Measurements from ENCODE around the gene ANKS1B. TPM values are rescaled to one million over a fixed set of nuclear protein-coding genes. Genes with fewer than 3 reads are reported as not detected.

The ANKS1B gene
- polyA plus RNA-seq, 3 donors: not detected

DNA sequence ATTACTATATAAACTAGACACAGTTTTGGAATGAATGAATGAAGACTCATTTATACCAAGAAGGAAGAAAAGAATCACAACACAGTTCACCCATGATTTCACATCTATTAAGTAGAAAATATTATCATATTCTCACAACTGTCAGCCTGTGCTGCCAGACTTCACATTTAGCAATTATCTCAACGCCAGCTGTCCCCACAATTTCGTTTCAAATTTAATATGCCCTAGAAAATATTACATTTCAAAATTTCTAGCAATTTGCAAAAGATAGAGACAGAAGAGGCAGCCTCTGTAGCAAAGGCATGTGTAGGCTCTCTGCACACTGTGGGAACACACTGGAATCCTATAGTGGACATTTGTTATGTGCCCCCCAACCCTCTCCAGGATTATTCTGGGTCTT, 83.6 kb downstream of the ANKS1B start:
- Histone ChIP-seq H3K4me1 (ENCODE audit: control insufficient read depth in 1 of 2, insufficient read depth in 2 of 2, low read length in 2 of 2) (no peaks in the 10 kb centered on the region), H3K4me3 (replicated peaks in 1 of 3; ENCODE audit: low read depth in 2 of 3, low read length in 3 of 3) (no peak overlapping the region), H3K4me2 (replicated peaks; ENCODE audit: extremely low read depth, low read length, poor library complexity, severe bottlenecking) (no peak overlapping the region), H3K9ac (ENCODE audit: insufficient read depth, low read length, poor library complexity, severe bottlenecking) (no peak overlapping the region), H2AFZ (ENCODE audit: insufficient read depth, low read depth, low read length, poor library complexity, severe bottlenecking) (no peak overlapping the region), H3K9me3 (replicated peaks in 1 of 2; ENCODE audit: control insufficient read depth in 1 of 2, insufficient read depth in 1 of 2, low read length in 2 of 2) (no peaks in the 10 kb centered on the region), H3K27ac (ENCODE audit: low read depth in 1 of 2, low read length in 2 of 2) (no peak overlapping the region), H3K36me3 (replicated peaks in 1 of 2; ENCODE audit: control insufficient read depth in 1 of 2, insufficient read depth in 2 of 2, low read length in 2 of 2) (no peaks in the 10 kb centered on the region), H3K27me3 (ENCODE audit: control insufficient read depth in 2 of 2, insufficient read depth in 2 of 2, low read length in 2 of 2) (no peaks in the 10 kb centered on the region), H3K79me2 (ENCODE audit: insufficient read depth, low read length) (no peaks in the 10 kb centered on the region), H4K20me1 (ENCODE audit: insufficient read depth, low read length) (no peaks in the 10 kb centered on the region)
- Mint-ChIP-seq H3K27ac (no peak overlapping the region), H3K36me3 (no peaks in the 10 kb centered on the region), H3K27me3 (ENCODE audit: low read depth in 3 of 3) (peaks cover 0 to 1% (median 0%) of the 10 kb centered on the region in 3 donors), H3K9me3 (peaks cover 0 to 5% (median 0%) of the 10 kb centered on the region in 7 donors), H3K4me1 (no peaks in the 10 kb centered on the region), H3K4me3 (no peak overlapping the region)
- 51% methylated on average over 2 of the region's 2 CpGs for WGBS (ENCODE audit: insufficient coverage)
- TF ChIP-seq, protein P1, sequence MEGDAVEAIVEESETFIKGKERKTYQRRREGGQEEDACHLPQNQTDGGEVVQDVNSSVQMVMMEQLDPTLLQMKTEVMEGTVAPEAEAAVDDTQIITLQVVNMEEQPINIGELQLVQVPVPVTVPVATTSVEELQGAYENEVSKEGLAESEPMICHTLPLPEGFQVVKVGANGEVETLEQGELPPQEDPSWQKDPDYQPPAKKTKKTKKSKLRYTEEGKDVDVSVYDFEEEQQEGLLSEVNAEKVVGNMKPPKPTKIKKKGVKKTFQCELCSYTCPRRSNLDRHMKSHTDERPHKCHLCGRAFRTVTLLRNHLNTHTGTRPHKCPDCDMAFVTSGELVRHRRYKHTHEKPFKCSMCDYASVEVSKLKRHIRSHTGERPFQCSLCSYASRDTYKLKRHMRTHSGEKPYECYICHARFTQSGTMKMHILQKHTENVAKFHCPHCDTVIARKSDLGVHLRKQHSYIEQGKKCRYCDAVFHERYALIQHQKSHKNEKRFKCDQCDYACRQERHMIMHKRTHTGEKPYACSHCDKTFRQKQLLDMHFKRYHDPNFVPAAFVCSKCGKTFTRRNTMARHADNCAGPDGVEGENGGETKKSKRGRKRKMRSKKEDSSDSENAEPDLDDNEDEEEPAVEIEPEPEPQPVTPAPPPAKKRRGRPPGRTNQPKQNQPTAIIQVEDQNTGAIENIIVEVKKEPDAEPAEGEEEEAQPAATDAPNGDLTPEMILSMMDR (IDR thresholded peaks at IDR 0.05): no peak
- DNase-seq: no peak
- intact Hi-C loops (cut with micrococcal nuclease): no loop called here

DNA sequence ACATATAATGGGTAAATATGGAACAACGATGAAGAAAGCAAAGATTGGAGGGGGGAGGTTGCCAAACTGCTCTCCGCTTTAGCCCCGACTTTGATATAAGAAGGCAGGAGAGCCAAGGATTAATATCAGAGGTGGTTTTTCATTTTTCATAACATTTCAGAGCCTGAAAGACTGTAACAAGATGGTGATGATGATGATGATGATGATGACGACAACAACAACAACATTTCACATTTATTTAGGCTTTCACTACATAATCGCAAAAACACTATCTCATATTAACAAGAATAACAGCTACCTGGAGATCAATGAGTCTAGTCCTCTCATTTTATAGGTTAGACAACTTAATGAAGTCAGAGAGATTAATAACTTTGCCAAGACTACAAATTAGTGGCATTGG, 86.1 kb downstream of the ANKS1B start:
- Histone ChIP-seq H3K9me3 (replicated peaks in 1 of 2; ENCODE audit: control insufficient read depth in 1 of 2, insufficient read depth in 1 of 2, low read length in 2 of 2) (no peaks in the 10 kb centered on the region), H3K36me3 (replicated peaks in 1 of 2; ENCODE audit: control insufficient read depth in 1 of 2, insufficient read depth in 2 of 2, low read length in 2 of 2) (no peaks in the 10 kb centered on the region), H3K27me3 (ENCODE audit: control insufficient read depth in 2 of 2, insufficient read depth in 2 of 2, low read length in 2 of 2) (no peaks in the 10 kb centered on the region), H4K20me1 (ENCODE audit: insufficient read depth, low read length) (no peaks in the 10 kb centered on the region), H3K4me3 (replicated peaks in 1 of 3; ENCODE audit: low read depth in 2 of 3, low read length in 3 of 3) (no peak overlapping the region), H3K79me2 (ENCODE audit: insufficient read depth, low read length) (no peaks in the 10 kb centered on the region), H3K4me1 (ENCODE audit: control insufficient read depth in 1 of 2, insufficient read depth in 2 of 2, low read length in 2 of 2) (no peaks in the 10 kb centered on the region), H3K9ac (ENCODE audit: insufficient read depth, low read length, poor library complexity, severe bottlenecking) (no peak overlapping the region), H2AFZ (ENCODE audit: insufficient read depth, low read depth, low read length, poor library complexity, severe bottlenecking) (no peak overlapping the region), H3K27ac (ENCODE audit: low read depth in 1 of 2, low read length in 2 of 2) (no peak overlapping the region), H3K4me2 (replicated peaks; ENCODE audit: extremely low read depth, low read length, poor library complexity, severe bottlenecking) (no peak overlapping the region)
- no peak overlapping the region for H3K4me3 Mint-ChIP-seq
- no peaks in the 10 kb centered on the region for H3K36me3 Mint-ChIP-seq
- peaks cover 0 to 1% (median 0%) of the 10 kb centered on the region in 3 donors for H3K27me3 Mint-ChIP-seq (ENCODE audit: low read depth in 3 of 3)
- no peaks in the 10 kb centered on the region for H3K4me1 Mint-ChIP-seq
- H3K9me3 Mint-ChIP-seq: peaks cover 0 to 8% (median 0%) of the 10 kb centered on the region in 7 donors
- intact Hi-C loops (cut with micrococcal nuclease): no loop called here
- TF ChIP-seq, protein P1 (IDR thresholded peaks at IDR 0.05): no peak
- DNase-seq: no peak
- no peak overlapping the region for H3K27ac Mint-ChIP-seq
- WGBS (ENCODE audit: insufficient coverage): 100% methylated on average over 1 of the region's 5 CpGs

All from CD14-positive monocyte (primary cell).